Osteoblast (primary cell): ENCODE data around the gene SYT6. TPM values are rescaled to one million over a fixed set of nuclear protein-coding genes. Genes with fewer than 3 reads are reported as not detected.

Experiments
- DNase-seq: peaks from one replicate; pipeline ENCODE4 v3.0.0; 2011; ENCODE audit warnings: low spot score, mixed read lengths; ENCODE audit not compliant: insufficient read length; ENCODE audit errors: missing footprints
- H2AFZ ChIP-seq: 2 replicates; pipeline ENCODE4 v1.6.0; 2011; ENCODE audit warnings: mild to moderate bottlenecking, low read length
- H3K27ac ChIP-seq: 2 replicates; pipeline ENCODE4 v1.5.1; 2011; ENCODE audit warnings: mild to moderate bottlenecking, low read depth, low read length, moderate library complexity
- H3K27me3 ChIP-seq: 2 replicates; pipeline ENCODE4 v1.6.0; 2012; ENCODE audit warnings: mild to moderate bottlenecking, control low read depth, inconsistent platforms, low read length, moderate library complexity; ENCODE audit not compliant: insufficient read depth
- H3K36me3 ChIP-seq: 2 replicates; pipeline ENCODE4 v1.5.1; 2011; ENCODE audit warnings: mild to moderate bottlenecking, low read length, control low read depth, moderate library complexity; ENCODE audit not compliant: insufficient read depth
- H3K4me1 ChIP-seq: 2 replicates; pipeline ENCODE4 v1.5.1; 2011; ENCODE audit warnings: mild to moderate bottlenecking, low read length, control low read depth, moderate library complexity; ENCODE audit not compliant: insufficient read depth
- H3K4me2 ChIP-seq: 2 replicates; pipeline ENCODE4 v1.6.0; 2011; ENCODE audit warnings: mild to moderate bottlenecking, low read length; ENCODE audit not compliant: insufficient read depth
- H3K4me3 ChIP-seq: fragments of 200-600 bp; sonication (generic); 3 replicates; pipeline ENCODE4 v1.5.1; 2012; ENCODE audit warnings: mild to moderate bottlenecking, low read length, inconsistent platforms; ENCODE audit not compliant: insufficient read depth
- H3K79me2 ChIP-seq: 2 replicates; pipeline ENCODE4 v1.6.0; 2012; ENCODE audit warnings: mild to moderate bottlenecking, low read length, control low read depth, inconsistent platforms; ENCODE audit not compliant: insufficient read depth
- H3K9me3 ChIP-seq: 2 replicates; pipeline ENCODE4 v1.5.1; 2011; ENCODE audit warnings: low read depth, low read length, control low read depth
- H4K20me1 ChIP-seq: 2 replicates; pipeline ENCODE4 v1.6.0; 2012; ENCODE audit warnings: mild to moderate bottlenecking, low read length, control low read depth; ENCODE audit not compliant: insufficient read depth
- CTCF ChIP-seq: IDR thresholded peaks from 2 replicates; pipeline ENCODE4 v1.5.1; 2011; ENCODE audit warnings: mild to moderate bottlenecking, low read depth, low read length, moderate library complexity; ENCODE audit errors: extremely low read depth
- total RNA-seq: library from RNA; depleted of rRNA; stranded (reverse); fragments of >200 nt; gene quantifications from 2 replicates; pipeline ENCODE4 v1.2.3, GENCODE V29; 2012

The SYT6 gene
- total RNA-seq, 1 donor: 0.36 TPM

- no peak overlapping the region for H3K4me3 ChIP-seq
- H3K36me3 ChIP-seq: no peaks in the 10 kb centered on the region
- no peaks in the 10 kb centered on the region for H4K20me1 ChIP-seq
- no peak overlapping the region for H3K4me2 ChIP-seq
- H3K9me3 ChIP-seq: no peaks in the 10 kb centered on the region
- no peak for DNase-seq
- H3K4me1 ChIP-seq: no peaks in the 10 kb centered on the region
- H2AFZ ChIP-seq: no peak overlapping the region
- peaks cover 42% of the 10 kb centered on the region for H3K27me3 ChIP-seq
- TF ChIP-seq CTCF: no peak
- H3K27ac ChIP-seq: no peak overlapping the region
- no peaks in the 10 kb centered on the region for H3K79me2 ChIP-seq
These were observed 65.0 kb downstream of the SYT6 start for GRCh38 chr1:114088392-114089299.

GRCh38 chr1:114087495-114087894 is 66.2 kb downstream of the SYT6 start:
- DNase-seq: no peak
- no peak for TF ChIP-seq CTCF
- Histone ChIP-seq H3K79me2 (no peaks in the 10 kb centered on the region), H3K4me2 (no peak overlapping the region), H3K4me3 (no peak overlapping the region), H3K27ac (no peak overlapping the region), H3K4me1 (no peaks in the 10 kb centered on the region), H3K9me3 (no peaks in the 10 kb centered on the region), H4K20me1 (no peaks in the 10 kb centered on the region), H2AFZ (no peak overlapping the region), H3K36me3 (no peaks in the 10 kb centered on the region), H3K27me3 (peaks cover 35% of the 10 kb centered on the region)

GRCh38 chr1:114086601-114087368 is 66.9 kb downstream of the SYT6 start:
- no peak overlapping the region for H3K4me3 ChIP-seq
- no peaks in the 10 kb centered on the region for H3K4me1 ChIP-seq
- peaks cover 31% of the 10 kb centered on the region for H3K27me3 ChIP-seq
- no peaks in the 10 kb centered on the region for H3K9me3 ChIP-seq
- H3K4me2 ChIP-seq: no peak overlapping the region
- no peak for TF ChIP-seq CTCF
- H3K36me3 ChIP-seq: no peaks in the 10 kb centered on the region
- H3K79me2 ChIP-seq: no peaks in the 10 kb centered on the region
- no peak for DNase-seq
- no peaks in the 10 kb centered on the region for H4K20me1 ChIP-seq
- no peak overlapping the region for H2AFZ ChIP-seq
- H3K27ac ChIP-seq: no peak overlapping the region
